Heart right ventricle (tissue), 16 donors: ENCODE results near the gene RESP18. TPM values are rescaled to one million over a fixed set of nuclear protein-coding genes. Genes with fewer than 3 reads are reported as not detected.

ENCODE experiments used
- ATAC-seq, 8 donors: fragments of 200-7000 bp; cut with Tn5 transposase; one replicate each; pipeline ENCODE4 v1.9.1; 2020; ENCODE audit warnings: mild to moderate bottlenecking in 8 of 8, moderate library complexity in 8 of 8, moderate number of reproducible peaks in 1 of 8
- DNase-seq, 2 donors: peaks; one replicate each; pipeline ENCODE4 v3.0.0-alpha.2; 2020
- H3K27ac ChIP-seq, 10 donors: fragments of 200-600 bp; sonication (generic) in 2 of 10; one replicate each; pipeline versions ENCODE4 v1.5.0 to v1.8.0; 2020 to 2022; ENCODE audit warnings: mild to moderate bottlenecking in 3 of 10
- H3K27me3 ChIP-seq, 7 donors: fragments of 200-600 bp; one replicate each; pipeline ENCODE4 v1.8.0; 2021 to 2022; ENCODE audit warnings: mild to moderate bottlenecking in 2 of 7
- H3K36me3 ChIP-seq, 9 donors: fragments of 200-600 bp; sonication (generic) in 1 of 9; one replicate each; pipeline versions ENCODE4 v1.5.0 to v1.8.0; 2020 to 2022; ENCODE audit warnings: mild to moderate bottlenecking in 2 of 9
- H3K4me1 ChIP-seq, 9 donors: fragments of 200-600 bp; sonication (generic) in 1 of 9; one replicate each; pipeline versions ENCODE4 v1.5.0 to v1.8.0; 2020 to 2022; ENCODE audit warnings: mild to moderate bottlenecking in 4 of 9
- H3K4me3 ChIP-seq, 10 donors: fragments of 200-600 bp; sonication (generic) in 2 of 10; one replicate each; pipeline versions ENCODE4 v1.5.0 to v1.8.0; 2020 to 2022; ENCODE audit warnings: mild to moderate bottlenecking in 7 of 10, moderate library complexity in 2 of 10
- H3K9me3 ChIP-seq, 11 donors: fragments of 200-600 bp in 10 of 11; sonication (generic) in 2 of 11; one replicate each; pipeline versions ENCODE4 v1.5.0 to v1.8.0; 2013 to 2022; ENCODE audit warnings: mild to moderate bottlenecking in 2 of 11, control low read depth in 1 of 11, moderate library complexity in 1 of 11
- WGBS, 2 donors: extraction: QIAGEN DNeasy Blood & Tissue Kit; methylation state at CpG; one replicate each; pipeline ENCODE4 v1.1.7; 2013; ENCODE audit warnings: inconsistent platforms in 1 of 2; 5-methylcytosine and 5-hydroxymethylcytosine counted together
- intact Hi-C, 10 donors: fragments of 100-400 bp; cut with DNase I; formaldehyde crosslinking; loops; one replicate each; pipeline versions ENCODE4 v1.11.1 to v1.14.2; 2022
- polyA plus RNA-seq, 2 donors: library from polyadenylated mRNA; stranded (reverse); fragments of 200-250 nt; gene quantifications; one replicate each; pipeline ENCODE4 v1.2.3, GENCODE V29; 2013
- total RNA-seq, 10 donors: library from RNA; stranded (reverse); fragmentation: NEBNext Ultra II Directional in 3 of 10; extraction: Animal tissue kit (Norgen Biotek cat#: 25700) in 3 of 10; gene quantifications; one replicate each; pipeline versions ENCODE4 v1.2.1 to v1.2.4, GENCODE V29; 2021 to 2023
- TF ChIP-seq, protein P1 (sequence below), 9 donors: fragments of 200-600 bp; sonication (generic) in 2 of 9; IDR thresholded peaks; one replicate each; pipeline versions ENCODE4 v1.5.0 to v1.8.0; 2021 to 2022; ENCODE audit warnings: antibody characterized with exemption in 9 of 9, mild to moderate bottlenecking in 5 of 9, moderate library complexity in 1 of 9
- donor health status: Arrhythmogenic right ventricular cardiomyopathy.
- donor health status: ischemic (EF 13 %, LVEDD 7.1; RV severe dilation, severe dysfunction).
- donor health status: healthy with polysubstance abuse.
- donor health status: DM: no; HTN: yes; CAD: no.
- donor health status: DM: no; HTN: no; CAD: no.
- donor health status: ischemic (EF 25% LVEDD 6.9; RV normal size, moderate dysfunction).
- donor health status: ischemic (EF 25% LVEDD 5.7; RV mildly dilated, moderate dysfunction).
- donor health status: healthy.
- donor health status: DM: yes; HTN: yes; CAD: no.
- donor health status: Ischemic cardiomyopathy.
- donor health status: ischemic (EF 35%, LVEDD 5.7; RV mildly dilated, moderate dysfunction).
- donor health status: nonischemic (EF 11% LVEDD 7.7; RV severe dilation, severe dysfunction).
- donor health status: DM: yes; HTN: yes; CAD: no.
- donor health status: PGD.
- donor health status: ischemic (EF 29% LVEDD 5.4; RV normal size, mild dysfunction).
- donor health status: nonischemic (EF 23%, LVEDD 6.1; RV moderate dilation, normal function).

RESP18 gene
- total and polyA plus RNA-seq, 12 donors: not detected

DNA sequence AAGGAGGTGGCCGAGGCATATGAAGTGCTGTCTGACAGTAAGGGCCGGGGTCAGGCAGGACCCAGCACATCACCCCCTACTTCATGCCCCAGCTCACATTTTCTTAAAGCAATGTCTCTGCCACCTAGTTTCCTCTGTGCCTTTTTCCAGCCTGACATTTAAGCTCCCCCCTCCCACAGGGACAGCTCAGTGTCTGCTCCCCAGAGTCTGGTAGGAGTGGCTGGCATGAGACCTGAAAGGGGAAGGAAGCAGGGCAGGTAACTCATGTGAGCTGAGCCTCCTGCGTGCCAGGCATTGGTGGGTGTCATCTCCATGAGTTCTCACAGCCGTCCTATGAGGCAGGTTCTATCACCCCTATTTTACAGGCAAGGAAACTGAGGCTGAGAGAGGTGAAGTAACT is 51.9 kb downstream of the RESP18 start:
- Histone ChIP-seq H3K36me3 (peaks cover 0 to 56% (median 45%) of the 10 kb centered on the region in 9 donors), H3K27ac (peak overlapping the region in 5 of 10 donors; percentile 97 to 100 (median 99)), H3K4me1 (peaks cover 11 to 64% (median 30%) of the 10 kb centered on the region in 9 donors), H3K4me3 (peak overlapping the region in 2 of 10 donors; percentile 82 to 96), H3K9me3 (no peaks in the 10 kb centered on the region), H3K27me3 (no peaks in the 10 kb centered on the region)
- TF ChIP-seq, protein P1, sequence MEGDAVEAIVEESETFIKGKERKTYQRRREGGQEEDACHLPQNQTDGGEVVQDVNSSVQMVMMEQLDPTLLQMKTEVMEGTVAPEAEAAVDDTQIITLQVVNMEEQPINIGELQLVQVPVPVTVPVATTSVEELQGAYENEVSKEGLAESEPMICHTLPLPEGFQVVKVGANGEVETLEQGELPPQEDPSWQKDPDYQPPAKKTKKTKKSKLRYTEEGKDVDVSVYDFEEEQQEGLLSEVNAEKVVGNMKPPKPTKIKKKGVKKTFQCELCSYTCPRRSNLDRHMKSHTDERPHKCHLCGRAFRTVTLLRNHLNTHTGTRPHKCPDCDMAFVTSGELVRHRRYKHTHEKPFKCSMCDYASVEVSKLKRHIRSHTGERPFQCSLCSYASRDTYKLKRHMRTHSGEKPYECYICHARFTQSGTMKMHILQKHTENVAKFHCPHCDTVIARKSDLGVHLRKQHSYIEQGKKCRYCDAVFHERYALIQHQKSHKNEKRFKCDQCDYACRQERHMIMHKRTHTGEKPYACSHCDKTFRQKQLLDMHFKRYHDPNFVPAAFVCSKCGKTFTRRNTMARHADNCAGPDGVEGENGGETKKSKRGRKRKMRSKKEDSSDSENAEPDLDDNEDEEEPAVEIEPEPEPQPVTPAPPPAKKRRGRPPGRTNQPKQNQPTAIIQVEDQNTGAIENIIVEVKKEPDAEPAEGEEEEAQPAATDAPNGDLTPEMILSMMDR (IDR thresholded peaks at IDR 0.05): no peak
- ATAC-seq (no peak), DNase-seq (no peak)
- WGBS, 2 donors: 94 to 99% methylated on average over 4 of the region's 4 CpGs
- intact Hi-C loops: loop anchor here in 1 of 10 donors (2.0 kb wide), 1 partner anchor 62 kb away; the partner anchor contains the start of gene ABCB6

DNA sequence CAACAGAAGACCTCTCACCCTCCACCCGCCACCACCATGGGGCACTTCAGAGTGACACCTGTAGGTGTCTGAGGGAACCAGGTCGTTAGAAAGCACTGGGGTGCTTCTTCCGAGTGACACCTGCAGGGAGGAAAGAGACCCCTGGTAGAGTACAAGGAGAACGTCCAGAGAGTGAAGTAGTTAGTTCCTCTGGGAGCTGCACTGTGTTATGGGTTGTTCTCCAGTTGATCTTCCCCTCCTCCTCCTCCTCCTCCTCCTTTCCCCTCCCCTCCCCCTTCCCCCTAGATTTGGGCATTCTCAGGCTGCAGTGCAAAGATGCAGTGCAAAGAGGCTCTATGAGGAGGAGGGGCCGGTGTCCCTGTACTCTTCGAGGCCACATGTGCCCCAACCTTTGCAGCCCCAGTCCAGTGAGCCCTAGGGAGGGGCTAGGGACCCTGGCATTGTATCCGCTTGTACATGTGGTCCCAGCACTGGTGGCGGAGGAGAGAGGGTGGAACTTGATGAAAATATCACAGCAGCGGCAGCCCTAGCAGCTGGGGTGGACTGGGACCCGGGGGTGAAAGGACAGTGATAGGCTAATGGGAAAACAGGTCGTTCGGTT is 52.5 kb downstream of the RESP18 start:
- DNase-seq (no peak), ATAC-seq (no peak)
- 39 to 40% methylated on average over 12 of the region's 12 CpGs for WGBS, 2 donors
- no peaks in the 10 kb centered on the region for H3K9me3 ChIP-seq
- no peaks in the 10 kb centered on the region for H3K27me3 ChIP-seq
- peak overlapping the region; percentile 91 to 100 (median 98) for H3K27ac ChIP-seq
- H3K36me3 ChIP-seq: peaks cover 0 to 50% (median 39%) of the 10 kb centered on the region in 9 donors
- intact Hi-C loops: loop anchor here in 5 of 10 donors (1.0 to 5.0 kb wide), 10 partner anchors 14 to 118 kb away; partner anchors contain the start of genes ANKZF1 (in 2 of the 5), ATG9A (in 2 of the 5), TUBA4A (in 2 of the 5) and TUBA4B (in 2 of the 5)
- peak overlapping the region; percentile 56 to 96 (median 75) for H3K4me3 ChIP-seq
- TF ChIP-seq, protein P1 (IDR thresholded peaks at IDR 0.05): peak in 2 of 9 donors; percentile 2 to 5
- peaks cover 11 to 61% (median 33%) of the 10 kb centered on the region in 9 donors for H3K4me1 ChIP-seq

DNA sequence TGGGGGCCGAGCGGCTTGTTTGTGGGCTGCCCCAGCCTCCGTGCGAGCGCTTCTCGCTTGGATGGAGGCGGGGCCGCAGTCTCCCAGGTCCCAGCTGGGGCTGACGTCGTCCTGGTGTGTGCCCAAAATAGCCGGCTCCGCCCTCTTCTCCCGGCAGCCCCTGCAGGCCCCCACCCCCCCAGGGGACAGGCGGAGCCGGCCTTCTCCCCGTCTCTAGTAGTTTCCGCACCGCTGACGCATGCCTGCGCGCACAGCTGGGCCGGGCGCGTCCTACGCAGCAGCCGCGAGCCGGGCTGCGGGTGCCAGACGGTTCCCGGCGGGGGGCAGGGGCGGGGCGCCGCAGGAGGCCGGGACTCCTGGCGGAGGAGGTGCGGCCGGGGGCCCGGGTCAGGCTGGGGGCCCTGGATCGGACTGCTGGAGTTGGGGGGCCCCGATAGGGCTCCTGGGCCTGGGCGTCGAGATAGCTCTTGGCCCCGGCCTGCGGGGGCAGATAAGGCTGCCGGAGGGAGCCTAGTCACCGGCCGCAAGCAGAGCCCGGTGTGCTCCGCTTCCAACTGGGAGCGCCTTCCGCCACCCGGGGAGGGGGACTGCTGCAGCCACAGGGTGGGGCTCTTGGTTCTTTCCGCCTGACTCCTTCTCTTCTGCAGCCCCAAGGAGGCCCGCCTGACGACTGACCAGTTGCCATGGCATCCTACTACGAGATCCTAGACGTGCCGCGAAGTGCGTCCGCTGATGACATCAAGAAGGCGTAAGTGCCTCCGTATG is 53.2 kb downstream of the RESP18 start, which contains the start of gene DNAJB2:
Gene DNAJB2, plus strand, starts transcription at position 216 of the 765 bp plus-strand sequence. Its CDS starts 468 bp downstream, at position 684.
- intact Hi-C loops: loop anchor here in 5 of 10 donors (1.0 to 5.0 kb wide), 9 partner anchors 15 to 117 kb away; partner anchors contain the start of genes ANKZF1 (in 2 of the 5), ATG9A (in 2 of the 5), TUBA4A (in 2 of the 5) and TUBA4B (in 2 of the 5)
- peak; percentile 99 for DNase-seq
- Histone ChIP-seq H3K4me1 (peaks cover 11 to 58% (median 34%) of the 10 kb centered on the region in 9 donors), H3K36me3 (peaks cover 0 to 43% (median 32%) of the 10 kb centered on the region in 9 donors), H3K4me3 (peak within 1 kb of the TSS; percentile 56 to 96 (median 75)), H3K9me3 (no peaks in the 10 kb centered on the region), H3K27me3 (no peaks in the 10 kb centered on the region), H3K27ac (peak within 1 kb of the TSS; percentile 91 to 100 (median 98))
- peak; percentile 95 to 97 (median 97) for ATAC-seq
- TF ChIP-seq, protein P1 (IDR thresholded peaks at IDR 0.05): peak in 6 of 9 donors; percentile 4 to 48 (median 33)
- WGBS, 2 donors: 0 to 1% methylated on average over 63 to 65 of the region's 65 CpGs
